ENCODE results near the gene MYO9B.
"Not testable (repeated sequence)": the region's sequence is repeated elsewhere in the genome, so short reads cannot be mapped to it uniquely, and the experiment has no call there.

The MYO9B gene

GRCh38 chr19:17180997-17181702 lies 105.6 kb downstream of the MYO9B start:
- DNase-seq (ENCODE audit: low read depth) = no peak

- DNase-seq (ENCODE audit: low read depth) = no peak
Observed at GRCh38 chr19:17183271-17183761, 107.7 kb downstream of the MYO9B start.

GRCh38 chr19:17183858-17184321 lies 108.3 kb downstream of the MYO9B start:
- DNase-seq (ENCODE audit: low read depth) = no peak

DNA sequence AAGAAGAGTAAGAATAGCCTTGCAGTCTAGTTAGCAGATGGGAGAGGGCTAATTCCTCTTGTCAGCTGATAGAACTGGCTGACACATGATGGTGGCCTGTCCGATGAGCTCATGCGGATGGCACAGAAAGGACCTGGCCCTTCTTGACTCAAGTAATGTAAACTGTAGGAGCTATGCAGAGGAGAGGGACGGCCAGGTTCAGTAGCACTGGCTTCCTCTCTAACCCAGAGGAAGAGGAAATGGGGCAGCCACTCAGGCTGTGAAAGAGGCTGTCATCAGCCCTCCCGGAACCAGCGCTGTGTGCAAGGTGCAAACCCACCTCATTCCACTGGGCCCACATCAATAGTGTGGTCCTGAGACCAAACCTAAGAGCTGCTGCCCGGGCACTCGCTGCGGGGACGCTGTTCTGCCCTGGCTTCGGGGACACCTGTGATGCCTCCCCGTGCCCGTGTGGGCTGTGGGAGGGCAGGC lies 108.8 kb downstream of the MYO9B start:
- DNase-seq (ENCODE audit: low read depth) = no peak

GRCh38 chr19:17185590-17185989 lies 110.0 kb downstream of the MYO9B start:
- DNase-seq (ENCODE audit: low read depth) = no peak

- not testable (repeated sequence) for DNase-seq (ENCODE audit: low read depth)
Observed at GRCh38 chr19:17191736-17192135, 116.2 kb downstream of the MYO9B start.

DNA sequence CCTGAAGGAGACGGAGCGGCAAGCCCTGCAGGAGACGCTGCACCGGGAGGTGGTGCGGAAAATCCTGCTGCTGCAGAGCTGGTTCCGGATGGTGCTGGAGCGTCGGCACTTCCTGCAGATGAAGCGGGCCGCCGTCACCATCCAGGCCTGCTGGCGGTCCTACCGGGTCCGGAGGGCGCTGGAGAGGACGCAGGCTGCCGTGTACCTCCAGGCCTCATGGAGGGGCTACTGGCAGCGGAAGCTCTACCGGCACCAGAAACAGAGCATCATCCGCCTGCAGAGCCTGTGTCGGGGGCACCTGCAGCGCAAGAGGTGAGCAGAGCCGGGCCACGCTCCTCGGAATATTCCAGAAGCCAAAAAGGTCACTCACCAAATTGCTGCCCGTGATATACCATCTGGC lies 117.2 kb downstream of the MYO9B start:
- no peak for DNase-seq (ENCODE audit: low read depth)

DNA sequence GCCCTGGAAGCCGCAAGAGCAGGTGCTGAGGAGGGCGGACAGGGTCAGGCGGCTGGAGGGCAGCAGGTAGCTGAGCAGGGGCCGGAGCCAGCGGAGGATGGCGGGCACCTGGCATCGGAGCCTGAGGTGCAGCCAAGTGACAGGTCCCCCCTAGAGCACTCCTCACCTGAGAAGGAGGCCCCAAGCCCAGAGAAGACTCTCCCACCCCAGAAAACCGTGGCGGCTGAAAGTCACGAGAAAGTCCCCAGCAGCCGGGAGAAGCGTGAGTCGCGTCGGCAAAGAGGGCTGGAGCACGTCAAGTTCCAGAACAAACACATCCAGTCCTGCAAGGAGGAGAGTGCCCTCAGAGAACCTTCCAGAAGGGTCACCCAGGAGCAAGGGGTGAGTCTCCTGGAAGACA lies 119.0 kb downstream of the MYO9B start:
- no peak for DNase-seq (ENCODE audit: low read depth)

GRCh38 chr19:17195106-17195505 lies 119.5 kb downstream of the MYO9B start:
- no peak for DNase-seq (ENCODE audit: low read depth)

GRCh38 chr19:17196610-17197009 lies 121.0 kb downstream of the MYO9B start:
- DNase-seq (ENCODE audit: low read depth) = no peak

- DNase-seq (ENCODE audit: low read depth) = no peak
Observed at GRCh38 chr19:17197666-17198065, 122.1 kb downstream of the MYO9B start.

GRCh38 chr19:17200408-17201079 lies 125.0 kb downstream of the MYO9B start:
- no peak for DNase-seq (ENCODE audit: low read depth)

- DNase-seq (ENCODE audit: low read depth) = no peak
Observed at GRCh38 chr19:17202249-17202648, 126.7 kb downstream of the MYO9B start.

DNA sequence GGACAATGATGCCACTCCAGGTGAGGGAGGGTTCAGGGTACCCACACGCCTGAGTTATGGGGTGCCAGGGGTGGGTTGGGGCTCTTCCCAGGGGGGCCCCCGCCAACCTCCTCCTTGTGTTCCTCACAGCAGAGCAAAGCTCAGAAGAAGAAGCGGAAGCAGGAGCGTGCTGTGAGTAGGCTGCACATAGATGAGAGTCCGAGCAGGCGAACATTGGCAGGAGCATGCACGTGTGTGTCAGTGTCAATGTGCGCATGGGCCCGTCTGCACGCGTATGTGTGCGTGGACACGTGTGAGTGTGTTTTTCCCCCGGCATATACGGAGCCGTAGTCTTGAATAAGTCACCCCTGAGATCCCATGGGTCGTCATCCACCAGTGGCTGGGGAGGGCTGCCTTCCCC lies 127.1 kb downstream of the MYO9B start:
- DNase-seq (ENCODE audit: low read depth) = no peak

- peak; percentile 34 for DNase-seq (ENCODE audit: low read depth)
Observed at GRCh38 chr19:17205237-17206140, 129.9 kb downstream of the MYO9B start.

DNA sequence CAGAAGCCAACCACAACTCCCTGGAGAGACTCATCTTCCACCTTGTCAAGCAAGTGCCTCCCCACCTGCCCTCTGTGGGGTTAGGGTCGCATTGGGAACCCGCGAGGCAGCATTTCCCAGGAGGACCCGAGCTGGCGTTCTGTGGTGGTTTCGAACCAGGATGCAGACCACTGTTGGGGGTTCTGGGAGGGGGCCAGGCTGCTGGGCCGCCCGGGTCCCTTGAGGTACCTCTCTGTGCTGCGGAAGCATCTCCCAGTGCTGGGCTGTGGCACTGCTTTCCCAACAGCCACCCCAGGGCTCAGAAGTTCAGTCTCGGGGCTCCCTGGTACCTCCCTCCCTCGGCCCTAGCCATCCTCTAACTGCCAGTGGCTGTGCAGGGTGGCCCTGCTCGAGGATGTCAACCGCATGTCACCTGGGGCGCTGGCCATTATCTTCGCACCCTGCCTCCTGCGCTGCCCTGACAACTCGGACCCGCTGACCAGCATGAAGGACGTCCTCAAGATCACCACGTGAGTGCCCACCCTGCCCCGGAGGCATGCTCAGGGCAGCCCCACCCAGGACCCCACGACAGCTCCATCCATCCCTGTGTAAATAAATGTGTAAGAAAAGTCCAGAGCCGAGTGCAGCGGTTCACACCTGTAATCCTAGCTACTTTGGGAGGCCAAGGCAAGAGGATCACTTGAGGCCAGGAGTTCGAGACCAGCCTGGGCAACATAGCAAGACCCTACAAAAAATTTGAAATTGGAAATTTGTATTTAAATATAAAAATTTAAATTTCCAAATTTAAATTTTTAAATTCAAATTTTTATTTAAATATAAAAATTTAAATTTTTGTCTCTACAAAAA lies 131.4 kb downstream of the MYO9B start:
- DNase-seq (ENCODE audit: low read depth) = no peak

- no peak for DNase-seq (ENCODE audit: low read depth)
Observed at GRCh38 chr19:17209126-17210036, 133.8 kb downstream of the MYO9B start.

- DNase-seq (ENCODE audit: low read depth) = no peak
Observed at GRCh38 chr19:17210296-17210695, 134.7 kb downstream of the MYO9B start.

- DNase-seq (ENCODE audit: low read depth) = no peak
Observed at GRCh38 chr19:17211547-17212446, 136.2 kb downstream of the MYO9B start.

Measured in activated T-helper 9 cell treated with anti-CD3 and anti-CD28 coated beads, Interleukin-2, amount 50 U/mL, for 16 hours (primary cell).